ENCODE measurements around the gene CILP2.

The CILP2 gene

DNA sequence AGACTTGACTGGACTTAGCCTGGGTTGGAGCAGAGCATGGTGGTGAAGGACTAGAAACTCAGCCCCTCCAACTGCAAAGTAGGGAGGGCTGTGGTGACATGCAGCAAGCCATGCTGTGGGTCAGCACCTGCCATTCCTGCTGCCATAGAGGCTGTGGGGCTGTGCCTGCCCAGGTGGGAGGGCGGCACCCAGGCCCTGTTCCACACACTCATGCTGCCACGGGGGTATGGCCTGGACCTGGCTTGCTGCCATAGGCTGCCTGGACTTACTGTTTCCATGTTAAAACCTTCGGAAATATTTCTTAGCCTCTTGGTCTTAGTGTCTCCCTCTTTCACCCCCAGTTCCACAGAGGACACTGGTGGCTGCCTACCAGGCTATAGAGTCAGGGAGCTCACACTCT lies 29.3 kb downstream of the CILP2 start:
- no peaks in the 10 kb centered on the region for H3K36me3 ChIP-seq (ENCODE audit: control insufficient read depth, low read depth, low read length)
- H3K27me3 ChIP-seq (ENCODE audit: control insufficient read depth, insufficient read depth, low read length) = no peaks in the 10 kb centered on the region
- no peak overlapping the region for H3K9ac ChIP-seq (ENCODE audit: low read length)
- H3K27ac ChIP-seq (ENCODE audit: low read length) = no peak overlapping the region
- no peaks in the 10 kb centered on the region for H3K9me3 ChIP-seq (ENCODE audit: control insufficient read depth, low read depth, low read length)
- H3K4me3 ChIP-seq (ENCODE audit: low read length) = no peak overlapping the region
- no peaks in the 10 kb centered on the region for H3K4me1 ChIP-seq (ENCODE audit: control insufficient read depth, low read depth, low read length)

DNA sequence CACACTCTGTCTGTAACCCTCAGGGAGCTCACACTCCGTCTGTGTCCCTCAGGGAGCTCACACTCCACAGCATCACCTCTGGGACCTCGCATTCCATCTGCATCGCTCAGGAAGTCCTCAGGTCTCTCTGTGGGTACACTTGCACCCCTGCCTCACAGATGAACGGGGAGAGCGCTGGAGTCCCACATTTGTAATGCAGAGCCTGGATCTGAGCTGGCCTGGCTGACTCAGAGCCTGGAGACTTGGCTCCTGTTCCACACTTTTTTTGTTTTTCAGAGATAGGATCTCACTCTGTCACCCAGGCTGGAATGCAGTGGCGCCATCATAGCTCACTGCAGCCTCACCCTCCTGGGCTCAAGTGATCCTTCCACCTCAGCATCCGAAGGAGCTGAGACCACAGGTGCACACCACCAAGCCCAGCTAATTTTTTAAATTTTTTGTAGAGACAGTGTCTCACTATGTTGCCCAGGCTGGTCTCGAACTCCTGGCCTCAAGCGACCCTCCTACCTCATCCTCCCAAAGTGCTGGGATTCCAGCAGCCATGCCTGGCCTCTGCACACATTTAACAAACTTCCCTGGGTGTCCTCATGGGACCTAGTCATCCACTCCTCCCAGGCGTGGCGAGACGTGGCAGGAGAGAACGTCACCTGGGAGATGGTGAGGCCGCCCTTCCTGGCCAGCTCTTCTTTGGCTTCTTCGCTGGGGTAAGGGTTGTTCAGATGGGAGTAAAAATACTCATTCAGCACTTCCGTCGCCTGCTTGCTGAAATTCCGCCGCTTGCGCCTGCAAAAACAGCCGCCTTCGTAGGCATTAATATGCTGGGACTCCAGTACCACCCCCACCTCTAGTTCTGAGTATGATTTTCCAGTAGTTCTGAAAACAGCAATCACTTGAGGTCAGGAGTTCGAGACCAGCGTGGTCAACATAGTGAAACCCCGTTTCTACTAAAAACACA lies 31.0 kb downstream of the CILP2 start:
- Histone ChIP-seq H3K36me3 (ENCODE audit: control insufficient read depth, low read depth, low read length) (no peaks in the 10 kb centered on the region), H3K4me1 (ENCODE audit: control insufficient read depth, low read depth, low read length) (no peaks in the 10 kb centered on the region), H3K9me3 (ENCODE audit: control insufficient read depth, low read depth, low read length) (no peaks in the 10 kb centered on the region), H3K27ac (ENCODE audit: low read length) (no peak overlapping the region), H3K9ac (ENCODE audit: low read length) (no peak overlapping the region), H3K27me3 (ENCODE audit: control insufficient read depth, insufficient read depth, low read length) (no peaks in the 10 kb centered on the region), H3K4me3 (ENCODE audit: low read length) (no peak overlapping the region)

DNA sequence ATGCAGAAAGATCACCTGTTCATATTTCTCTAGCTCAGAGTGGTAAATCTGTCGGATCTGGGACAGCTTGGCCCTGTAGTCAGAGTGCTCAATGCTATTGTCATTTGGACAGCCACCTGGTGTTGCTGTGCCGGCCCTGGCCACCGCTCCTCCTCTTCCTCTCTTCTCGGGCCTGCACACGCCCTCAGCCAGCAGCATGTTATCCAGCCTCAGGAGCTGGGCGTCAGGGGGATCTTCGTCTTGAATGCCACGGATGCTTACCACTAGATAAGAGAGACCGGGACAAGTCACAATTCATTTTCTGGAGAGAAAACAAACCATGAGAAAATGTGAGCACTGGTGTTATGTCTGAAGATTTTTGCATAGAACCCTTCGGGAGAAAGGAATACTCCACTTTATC lies 32.5 kb downstream of the CILP2 start:
- no peak overlapping the region for H3K4me3 ChIP-seq (ENCODE audit: low read length)
- no peaks in the 10 kb centered on the region for H3K36me3 ChIP-seq (ENCODE audit: control insufficient read depth, low read depth, low read length)
- H3K4me1 ChIP-seq (ENCODE audit: control insufficient read depth, low read depth, low read length) = no peaks in the 10 kb centered on the region
- no peaks in the 10 kb centered on the region for H3K27me3 ChIP-seq (ENCODE audit: control insufficient read depth, insufficient read depth, low read length)
- H3K9me3 ChIP-seq (ENCODE audit: control insufficient read depth, low read depth, low read length) = no peaks in the 10 kb centered on the region
- H3K27ac ChIP-seq (ENCODE audit: low read length) = no peak overlapping the region
- no peak overlapping the region for H3K9ac ChIP-seq (ENCODE audit: low read length)

DNA sequence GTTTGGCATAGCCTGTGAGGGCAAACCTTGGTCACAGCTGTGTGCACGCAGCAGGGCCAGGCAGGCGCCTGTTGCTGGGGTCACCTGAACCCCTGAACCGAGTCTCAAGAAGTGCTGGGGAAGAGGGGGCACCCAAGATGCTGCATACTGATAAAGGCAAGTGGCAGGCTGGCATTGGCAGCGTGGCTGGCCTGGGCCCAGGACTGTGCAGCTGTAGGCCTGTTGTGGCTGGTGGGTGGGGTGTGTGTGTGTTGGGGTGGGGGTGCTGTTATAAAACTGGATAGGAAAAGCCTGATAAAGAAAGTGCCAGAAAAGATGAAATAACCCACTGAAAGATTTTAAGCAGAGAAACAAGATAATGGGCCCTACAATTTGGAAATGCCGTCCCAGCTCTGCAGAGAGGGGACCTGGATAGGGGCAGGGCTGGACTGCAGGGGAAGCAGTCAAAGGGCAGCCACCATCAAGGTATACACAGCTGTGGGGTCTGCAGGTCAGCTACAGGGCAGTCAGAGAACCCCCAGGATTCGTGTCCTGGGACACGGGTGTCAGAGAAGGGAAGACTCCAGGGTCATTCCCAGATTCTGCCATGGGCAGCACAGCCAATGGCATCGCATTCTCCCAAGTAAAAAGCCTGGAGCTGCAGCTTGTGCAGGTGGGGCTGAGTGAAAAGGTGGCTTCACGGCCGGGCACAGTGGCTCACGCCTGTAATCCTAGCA lies 33.2 kb downstream of the CILP2 start:
- no peaks in the 10 kb centered on the region for H3K9me3 ChIP-seq (ENCODE audit: control insufficient read depth, low read depth, low read length)
- H3K4me1 ChIP-seq (ENCODE audit: control insufficient read depth, low read depth, low read length) = no peaks in the 10 kb centered on the region
- H3K36me3 ChIP-seq (ENCODE audit: control insufficient read depth, low read depth, low read length) = no peaks in the 10 kb centered on the region
- no peak overlapping the region for H3K27ac ChIP-seq (ENCODE audit: low read length)
- H3K27me3 ChIP-seq (ENCODE audit: control insufficient read depth, insufficient read depth, low read length) = no peaks in the 10 kb centered on the region
- H3K9ac ChIP-seq (ENCODE audit: low read length) = no peak overlapping the region
- H3K4me3 ChIP-seq (ENCODE audit: low read length) = no peak overlapping the region

DNA sequence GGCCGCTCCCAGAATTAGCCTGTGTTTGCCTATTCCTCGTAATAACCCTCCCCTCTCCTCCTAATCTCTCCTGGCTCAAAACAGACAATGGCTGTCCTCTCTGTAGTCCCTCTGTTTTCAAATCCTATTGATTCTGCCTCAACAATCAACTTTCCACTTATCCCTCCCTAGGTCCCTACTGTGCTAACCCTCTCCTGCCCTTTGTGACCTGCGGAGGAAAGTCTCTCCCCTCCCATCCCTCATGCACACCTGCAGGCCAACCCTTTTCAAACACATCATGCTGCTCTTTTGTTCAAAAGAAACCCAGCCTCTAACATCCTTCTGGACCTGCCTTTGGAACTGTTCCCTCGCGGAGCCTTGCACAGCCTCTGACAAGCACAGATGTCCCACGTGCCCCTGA lies 37.3 kb downstream of the CILP2 start:
- Histone ChIP-seq H3K27ac (ENCODE audit: low read length) (no peak overlapping the region), H3K4me1 (ENCODE audit: control insufficient read depth, low read depth, low read length) (no peaks in the 10 kb centered on the region), H3K27me3 (ENCODE audit: control insufficient read depth, insufficient read depth, low read length) (no peaks in the 10 kb centered on the region), H3K9me3 (ENCODE audit: control insufficient read depth, low read depth, low read length) (no peaks in the 10 kb centered on the region), H3K9ac (ENCODE audit: low read length) (no peak overlapping the region), H3K36me3 (ENCODE audit: control insufficient read depth, low read depth, low read length) (no peaks in the 10 kb centered on the region), H3K4me3 (ENCODE audit: low read length) (no peak overlapping the region)

DNA sequence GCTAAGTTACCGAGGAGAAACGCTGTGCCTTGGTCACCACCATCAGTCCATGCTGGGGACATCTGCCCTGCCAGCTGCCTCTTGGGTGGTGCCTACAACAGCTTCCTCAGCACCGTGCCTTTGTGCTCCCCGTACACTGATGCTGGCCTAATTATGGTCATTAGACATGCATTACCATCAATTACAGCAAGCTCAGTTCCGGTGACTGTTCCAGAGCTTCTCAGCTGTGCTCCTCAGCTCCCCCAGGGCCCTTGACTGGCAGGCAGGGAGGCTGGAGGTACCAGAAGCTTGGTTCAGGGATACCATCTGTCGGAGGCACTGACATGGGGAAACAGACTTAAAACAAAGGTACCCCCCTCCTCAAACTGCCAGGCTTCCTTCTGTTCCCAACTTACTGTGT lies 40.2 kb downstream of the CILP2 start:
- H3K36me3 ChIP-seq (ENCODE audit: control insufficient read depth, low read depth, low read length) = no peaks in the 10 kb centered on the region
- H3K4me1 ChIP-seq (ENCODE audit: control insufficient read depth, low read depth, low read length) = no peaks in the 10 kb centered on the region
- H3K4me3 ChIP-seq (ENCODE audit: low read length) = no peak overlapping the region
- no peaks in the 10 kb centered on the region for H3K27me3 ChIP-seq (ENCODE audit: control insufficient read depth, insufficient read depth, low read length)
- H3K9ac ChIP-seq (ENCODE audit: low read length) = no peak overlapping the region
- no peaks in the 10 kb centered on the region for H3K9me3 ChIP-seq (ENCODE audit: control insufficient read depth, low read depth, low read length)
- H3K27ac ChIP-seq (ENCODE audit: low read length) = no peak overlapping the region

DNA sequence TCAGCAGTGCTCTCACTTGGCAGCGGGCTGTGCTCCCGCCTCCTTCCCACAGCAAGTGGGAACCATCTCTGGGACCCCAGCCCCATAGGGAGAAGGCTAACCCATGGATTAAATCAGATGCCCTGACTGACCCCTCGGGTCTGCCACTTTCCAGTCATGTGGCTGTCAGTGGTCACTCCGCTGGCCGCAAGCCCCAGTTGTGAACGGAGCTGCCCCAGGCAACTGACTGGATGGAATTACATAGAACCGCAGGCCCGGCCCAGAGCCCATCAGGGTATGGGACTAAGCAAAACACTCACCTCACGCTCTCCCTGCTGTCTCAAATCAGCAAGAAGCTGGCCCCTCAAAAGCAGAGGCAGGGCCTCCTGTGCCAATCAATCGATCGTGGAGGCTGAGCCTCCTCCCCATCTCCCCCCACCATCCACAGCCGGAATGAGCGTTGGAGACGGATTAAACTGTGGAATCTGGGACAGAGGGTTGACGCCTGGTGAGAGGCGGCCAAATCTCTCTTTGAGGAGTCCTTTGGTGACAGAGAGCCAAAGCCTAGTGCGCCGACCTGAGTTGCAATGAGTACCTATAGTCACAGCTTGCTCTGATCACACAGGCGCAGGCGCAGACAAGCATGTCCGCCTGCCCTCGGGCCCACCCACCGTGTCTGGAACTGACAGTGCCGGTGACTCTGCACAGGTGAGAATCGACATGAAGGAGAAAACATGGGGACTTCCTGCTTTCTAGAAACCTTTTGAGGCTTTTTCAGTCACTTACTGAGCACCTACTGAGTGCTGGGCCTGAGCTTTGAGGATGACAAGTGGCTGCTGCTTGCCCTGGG lies 41.7 kb downstream of the CILP2 start:
- Histone ChIP-seq H3K9ac (ENCODE audit: low read length) (no peak overlapping the region), H3K4me3 (ENCODE audit: low read length) (no peak overlapping the region), H3K27ac (ENCODE audit: low read length) (no peak overlapping the region), H3K4me1 (ENCODE audit: control insufficient read depth, low read depth, low read length) (no peaks in the 10 kb centered on the region), H3K9me3 (ENCODE audit: control insufficient read depth, low read depth, low read length) (no peaks in the 10 kb centered on the region), H3K36me3 (ENCODE audit: control insufficient read depth, low read depth, low read length) (no peaks in the 10 kb centered on the region), H3K27me3 (ENCODE audit: control insufficient read depth, insufficient read depth, low read length) (no peaks in the 10 kb centered on the region)

DNA sequence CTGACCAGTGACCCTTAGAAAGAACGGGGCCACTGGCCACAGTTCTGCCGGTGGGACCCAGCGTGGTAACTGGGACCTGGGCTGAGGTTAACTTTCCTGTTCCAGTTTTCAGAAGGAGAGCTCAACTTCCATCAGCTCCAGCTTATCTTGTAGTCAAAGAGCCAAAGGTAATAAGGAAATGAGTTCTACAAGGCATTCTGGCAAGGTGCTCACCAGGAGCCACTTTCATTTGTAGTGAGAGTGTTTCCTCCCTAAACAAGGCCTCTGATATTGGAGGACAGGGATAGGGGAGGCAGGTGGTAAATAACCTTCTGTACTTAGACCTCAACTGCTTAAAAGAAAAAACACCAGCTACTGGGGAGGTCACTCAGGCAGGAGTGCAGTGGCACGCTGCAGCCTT lies 42.4 kb downstream of the CILP2 start:
- H3K4me3 ChIP-seq (ENCODE audit: low read length) = no peak overlapping the region
- H3K27me3 ChIP-seq (ENCODE audit: control insufficient read depth, insufficient read depth, low read length) = no peaks in the 10 kb centered on the region
- H3K4me1 ChIP-seq (ENCODE audit: control insufficient read depth, low read depth, low read length) = no peaks in the 10 kb centered on the region
- no peaks in the 10 kb centered on the region for H3K9me3 ChIP-seq (ENCODE audit: control insufficient read depth, low read depth, low read length)
- H3K9ac ChIP-seq (ENCODE audit: low read length) = no peak overlapping the region
- H3K36me3 ChIP-seq (ENCODE audit: control insufficient read depth, low read depth, low read length) = no peaks in the 10 kb centered on the region
- no peak overlapping the region for H3K27ac ChIP-seq (ENCODE audit: low read length)

DNA sequence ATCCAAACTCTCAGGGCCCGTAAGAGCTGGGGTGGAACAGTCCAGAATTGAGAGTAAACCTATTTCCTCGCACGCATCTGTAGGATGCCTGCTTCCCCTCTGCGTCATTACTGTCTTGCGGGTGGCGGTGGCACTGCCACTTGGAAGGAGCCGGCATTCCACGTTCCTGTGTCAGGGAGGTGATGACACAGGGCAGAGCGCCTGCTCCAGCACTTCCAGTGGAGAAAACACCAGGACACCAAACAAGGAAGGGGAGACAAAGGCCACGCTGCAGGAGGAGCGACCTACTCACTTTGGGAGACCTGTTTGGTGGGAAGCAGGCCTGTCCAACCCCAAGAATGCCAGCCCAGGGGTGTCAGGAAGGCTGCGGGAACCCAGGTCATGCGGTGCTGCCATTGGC lies 43.3 kb downstream of the CILP2 start:
- Histone ChIP-seq H3K36me3 (ENCODE audit: control insufficient read depth, low read depth, low read length) (no peaks in the 10 kb centered on the region), H3K4me1 (ENCODE audit: control insufficient read depth, low read depth, low read length) (no peaks in the 10 kb centered on the region), H3K9ac (ENCODE audit: low read length) (no peak overlapping the region), H3K4me3 (ENCODE audit: low read length) (no peak overlapping the region), H3K27ac (ENCODE audit: low read length) (no peak overlapping the region), H3K27me3 (ENCODE audit: control insufficient read depth, insufficient read depth, low read length) (no peaks in the 10 kb centered on the region), H3K9me3 (ENCODE audit: control insufficient read depth, low read depth, low read length) (no peaks in the 10 kb centered on the region)

DNA sequence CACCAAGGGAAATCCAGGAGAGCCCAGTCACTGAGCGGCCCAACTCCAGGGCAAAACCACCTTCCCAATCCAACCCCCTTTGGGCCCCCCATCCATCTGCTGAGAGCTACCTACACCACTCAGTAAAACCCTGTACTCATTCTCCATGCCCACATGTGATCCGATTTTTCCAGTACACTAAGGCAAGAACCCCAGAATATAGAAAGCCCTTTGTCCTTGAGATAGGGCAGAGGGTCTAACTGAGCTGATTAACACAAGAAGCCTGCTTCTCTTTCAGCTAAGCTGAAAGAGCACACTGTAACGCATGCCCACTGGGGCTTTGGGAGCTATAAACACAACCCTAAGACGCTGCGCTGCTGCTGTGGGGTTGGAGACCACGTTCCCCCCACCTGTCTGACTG lies 44.4 kb downstream of the CILP2 start:
- Histone ChIP-seq H3K9ac (ENCODE audit: low read length) (no peak overlapping the region), H3K9me3 (ENCODE audit: control insufficient read depth, low read depth, low read length) (no peaks in the 10 kb centered on the region), H3K4me3 (ENCODE audit: low read length) (no peak overlapping the region), H3K36me3 (ENCODE audit: control insufficient read depth, low read depth, low read length) (no peaks in the 10 kb centered on the region), H3K27me3 (ENCODE audit: control insufficient read depth, insufficient read depth, low read length) (no peaks in the 10 kb centered on the region), H3K27ac (ENCODE audit: low read length) (no peak overlapping the region), H3K4me1 (ENCODE audit: control insufficient read depth, low read depth, low read length) (no peaks in the 10 kb centered on the region)

DNA sequence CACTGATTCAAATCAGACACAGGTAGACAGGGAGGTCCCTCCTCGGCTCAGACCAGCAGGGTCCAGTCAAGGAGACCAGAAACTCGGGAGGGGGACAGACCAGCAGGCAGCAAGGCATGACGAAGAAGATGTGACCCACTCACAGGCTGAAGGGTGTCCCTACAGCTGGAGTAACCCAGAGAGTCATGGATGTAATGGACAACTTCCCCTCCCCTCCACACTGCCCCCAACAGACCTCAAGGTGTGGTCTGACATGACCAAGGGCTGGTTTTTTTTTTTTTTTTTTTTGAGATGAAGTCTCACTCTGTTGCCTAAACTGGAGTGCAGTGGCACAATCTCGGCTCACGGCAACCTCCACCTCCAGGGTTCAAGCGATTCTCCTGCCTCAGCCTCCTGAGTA lies 46.3 kb downstream of the CILP2 start:
- Histone ChIP-seq H3K36me3 (ENCODE audit: control insufficient read depth, low read depth, low read length) (no peaks in the 10 kb centered on the region), H3K27me3 (ENCODE audit: control insufficient read depth, insufficient read depth, low read length) (no peaks in the 10 kb centered on the region), H3K9me3 (ENCODE audit: control insufficient read depth, low read depth, low read length) (no peaks in the 10 kb centered on the region), H3K4me3 (ENCODE audit: low read length) (no peak overlapping the region), H3K9ac (ENCODE audit: low read length) (no peak overlapping the region), H3K27ac (ENCODE audit: low read length) (no peak overlapping the region), H3K4me1 (ENCODE audit: control insufficient read depth, low read depth, low read length) (no peaks in the 10 kb centered on the region)

All from iPS-18a (cell line).